GM21576 (cell line): ENCODE measurements around the gene KRT78.
"Not testable (repeated sequence)": the region's sequence is repeated elsewhere in the genome, so short reads cannot be mapped to it uniquely, and the experiment has no call there.

Experiments
- ATAC-seq: cut with Tn5 transposase; IDR thresholded peaks from one replicate; pipeline ENCODE4 v1.9.1; 2021; ENCODE audit warnings: mild to moderate bottlenecking, moderate library complexity; ENCODE audit not compliant: unreplicated experiment

Gene KRT78

GRCh38 chr12:52798671-52799504, 49.9 kb downstream of the KRT78 start:
- no peak for ATAC-seq

DNA sequence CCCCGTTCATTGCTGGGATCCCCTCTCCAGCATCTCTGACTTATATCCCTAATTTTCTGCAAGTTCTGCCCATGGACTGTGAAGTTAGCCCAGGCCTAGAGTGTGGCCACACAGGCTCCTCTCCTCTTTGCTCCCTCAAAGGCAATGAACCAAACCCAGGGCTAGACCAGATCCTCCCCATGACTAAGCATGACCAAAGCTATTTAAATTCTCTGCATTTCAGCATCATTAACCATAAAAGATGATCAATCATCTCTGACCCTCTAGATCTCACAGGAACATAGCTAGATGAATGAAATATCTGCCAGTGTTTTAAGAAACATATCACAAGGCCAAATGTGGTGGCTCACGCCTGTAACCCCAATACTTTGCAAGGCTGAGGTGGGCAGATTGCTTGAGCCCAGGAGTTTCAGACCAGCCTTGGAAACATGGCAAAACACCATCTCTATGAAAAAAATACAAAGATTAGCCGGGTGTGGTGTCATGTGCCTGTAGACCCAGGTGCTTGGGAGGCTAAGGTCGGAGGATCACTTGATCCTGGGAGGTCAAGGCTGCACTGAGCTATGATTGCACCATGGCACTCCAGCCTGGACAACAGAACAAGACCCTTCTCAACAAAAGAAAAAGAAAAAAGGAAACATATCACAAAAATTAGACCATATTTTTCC, 50.7 kb downstream of the KRT78 start:
- ATAC-seq = no peak

DNA sequence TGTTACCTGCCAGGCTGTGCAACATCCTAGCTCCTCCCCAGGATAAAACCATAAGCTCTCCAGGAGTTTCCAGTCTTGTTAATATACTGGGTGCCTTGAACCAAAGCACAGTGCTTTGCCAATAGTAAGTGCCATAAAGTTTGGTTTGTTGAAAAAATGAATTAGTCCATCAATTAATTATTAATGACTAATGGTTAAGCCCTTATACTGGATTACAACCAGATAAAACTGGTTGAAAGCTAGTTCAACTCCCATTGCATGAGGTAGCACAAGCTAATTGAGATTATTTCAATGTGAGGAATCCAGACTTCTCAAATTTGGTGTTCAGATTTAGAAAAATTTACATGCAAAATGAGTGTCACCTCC, 51.3 kb downstream of the KRT78 start:
- ATAC-seq = no peak

DNA sequence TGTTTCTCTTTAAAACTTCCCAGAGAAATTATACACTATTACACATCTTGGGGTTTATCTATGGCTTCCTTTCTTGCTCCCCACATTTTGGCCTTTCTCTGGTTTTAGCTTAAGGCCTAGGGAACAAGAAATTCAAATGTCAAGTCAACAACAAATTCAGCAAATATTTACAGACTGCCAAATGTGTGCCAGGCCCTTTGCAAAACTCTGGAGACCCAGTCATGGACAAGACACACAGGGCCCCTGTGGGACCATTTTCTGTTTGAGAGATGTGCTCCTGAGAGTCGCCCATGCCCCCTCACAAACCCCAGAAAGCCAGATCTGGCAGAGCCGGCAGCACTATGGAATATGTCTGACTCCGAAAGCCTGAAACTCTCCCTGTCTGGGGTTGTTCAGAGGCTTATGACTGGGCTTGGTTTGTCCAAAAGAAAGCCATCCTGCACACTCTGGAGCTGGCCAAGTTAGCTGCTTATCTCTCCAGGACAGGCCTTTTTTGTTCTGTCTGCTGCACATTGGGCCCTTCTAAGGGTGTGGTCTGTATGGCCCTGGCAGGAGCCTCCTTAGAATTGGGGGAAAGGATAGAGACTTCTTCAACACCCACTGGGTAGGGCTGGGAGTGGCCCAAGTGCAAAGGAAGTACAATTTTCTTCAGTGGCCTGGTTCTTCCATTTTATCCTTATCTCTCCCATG, 51.8 kb downstream of the KRT78 start:
- no peak for ATAC-seq

DNA sequence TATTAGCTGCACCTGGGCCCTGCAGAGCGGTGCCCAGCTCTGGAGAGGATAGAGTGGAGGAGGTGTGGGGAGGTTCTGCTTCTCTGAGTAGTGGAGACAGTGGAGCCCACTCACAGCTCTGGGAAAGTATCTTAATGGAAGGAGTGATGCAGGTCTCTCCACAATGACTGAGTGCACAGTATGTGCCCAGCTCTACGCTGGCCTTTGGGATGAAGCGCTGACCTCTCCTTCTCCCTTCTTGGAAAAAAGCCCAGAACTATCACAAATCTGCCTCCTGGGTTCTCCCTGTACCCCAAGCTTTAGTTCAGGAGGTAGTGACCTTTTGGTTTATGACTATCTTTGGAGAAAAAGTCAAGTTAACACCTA, 52.4 kb downstream of the KRT78 start:
- ATAC-seq = no peak

GRCh38 chr12:52795694-52796428, 52.9 kb downstream of the KRT78 start, which contains the start of gene KRT3:
Gene KRT3, minus strand, starts transcription at chr12:52796117. Its CDS starts 75 bp downstream, at chr12:52796042.
- no peak for ATAC-seq

- ATAC-seq = not testable (repeated sequence)
These were observed 53.5 kb downstream of the KRT78 start for GRCh38 chr12:52795332-52795674.

- no peak for ATAC-seq
These were observed 54.1 kb downstream of the KRT78 start for GRCh38 chr12:52794479-52795331.

DNA sequence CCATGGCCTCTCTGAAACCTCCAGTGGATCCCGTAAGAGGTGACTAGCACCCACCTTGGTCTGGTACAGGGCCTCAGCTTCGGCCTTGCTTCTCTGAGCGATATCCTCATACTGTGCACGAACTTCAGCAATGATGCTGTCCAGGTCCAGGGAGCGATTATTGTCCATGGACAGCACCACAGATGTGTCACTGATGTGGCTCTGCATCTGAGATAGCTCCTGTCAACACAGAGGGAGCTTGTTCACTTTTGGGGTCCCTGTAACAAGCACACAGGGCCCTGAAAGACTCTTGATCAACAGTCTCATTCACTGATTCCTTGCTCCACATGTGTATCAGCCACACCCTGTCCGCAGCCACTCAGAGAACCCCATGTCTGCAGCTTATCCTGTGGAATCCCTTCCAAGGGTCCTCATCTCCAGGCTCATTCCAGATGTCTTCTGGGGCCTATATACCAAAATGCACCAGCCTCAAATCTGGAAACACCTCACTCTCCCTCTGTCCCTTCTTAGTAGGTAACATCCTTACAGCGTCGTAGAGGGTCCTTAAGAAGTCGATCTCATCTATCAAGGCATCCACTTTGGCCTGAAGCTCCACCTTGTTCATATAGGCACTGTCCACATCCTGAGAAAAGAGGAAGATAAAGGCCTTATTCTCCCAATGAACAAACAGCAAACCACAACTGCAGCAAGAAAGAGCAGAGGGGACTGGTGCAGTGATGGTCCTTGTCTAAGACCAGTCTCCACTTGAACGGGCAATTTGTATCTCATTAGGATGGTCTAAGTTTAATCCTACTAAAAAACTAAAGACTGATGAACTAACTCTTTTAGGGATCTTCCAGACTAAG, 56.4 kb downstream of the KRT78 start:
- no peak for ATAC-seq

DNA sequence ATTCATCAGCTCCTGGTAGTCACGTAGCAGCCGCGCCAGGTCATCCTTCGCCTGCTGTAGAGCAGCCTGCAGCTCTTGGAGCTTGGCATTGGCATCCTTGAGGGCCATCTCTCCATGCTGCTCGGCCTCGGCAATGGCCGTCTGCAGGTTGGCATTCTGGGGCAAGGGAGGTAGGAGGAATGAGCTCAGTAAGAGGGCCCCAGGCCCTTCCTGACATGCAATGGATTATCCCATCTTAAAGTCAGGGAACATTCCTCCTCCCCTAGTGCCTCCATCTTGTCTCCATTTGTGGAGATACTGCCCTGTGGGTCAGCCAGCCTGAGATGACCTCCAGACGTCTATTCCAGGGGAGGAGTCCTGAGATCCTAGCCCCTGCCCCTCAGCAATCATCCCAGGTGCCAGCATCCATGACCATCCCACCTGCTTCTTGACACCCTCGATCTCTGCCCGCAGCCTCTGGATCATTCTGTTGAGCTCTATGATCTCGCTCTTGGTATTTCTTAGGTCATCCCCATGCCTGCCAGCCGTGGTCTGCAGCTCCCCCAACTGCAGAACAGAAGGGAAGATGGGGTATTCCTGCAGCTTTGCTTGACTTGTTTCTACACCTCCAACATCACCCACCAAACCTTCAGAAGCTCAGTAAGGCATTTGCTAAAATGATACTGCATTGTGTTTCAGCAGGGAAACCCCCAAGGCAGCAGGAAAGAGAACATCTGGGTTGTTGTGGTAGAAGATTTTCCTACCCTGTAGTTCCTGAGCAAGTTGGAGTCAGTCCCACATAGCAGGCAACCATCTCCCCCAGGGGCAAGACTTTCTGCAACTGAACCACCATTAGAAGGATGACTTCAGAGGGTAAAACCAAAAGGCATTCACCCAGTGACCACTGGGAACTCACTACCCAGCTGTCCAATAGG, 57.3 kb downstream of the KRT78 start:
- no peak for ATAC-seq

- ATAC-seq = no peak
These were observed 58.1 kb downstream of the KRT78 start for GRCh38 chr12:52790427-52791270.

DNA sequence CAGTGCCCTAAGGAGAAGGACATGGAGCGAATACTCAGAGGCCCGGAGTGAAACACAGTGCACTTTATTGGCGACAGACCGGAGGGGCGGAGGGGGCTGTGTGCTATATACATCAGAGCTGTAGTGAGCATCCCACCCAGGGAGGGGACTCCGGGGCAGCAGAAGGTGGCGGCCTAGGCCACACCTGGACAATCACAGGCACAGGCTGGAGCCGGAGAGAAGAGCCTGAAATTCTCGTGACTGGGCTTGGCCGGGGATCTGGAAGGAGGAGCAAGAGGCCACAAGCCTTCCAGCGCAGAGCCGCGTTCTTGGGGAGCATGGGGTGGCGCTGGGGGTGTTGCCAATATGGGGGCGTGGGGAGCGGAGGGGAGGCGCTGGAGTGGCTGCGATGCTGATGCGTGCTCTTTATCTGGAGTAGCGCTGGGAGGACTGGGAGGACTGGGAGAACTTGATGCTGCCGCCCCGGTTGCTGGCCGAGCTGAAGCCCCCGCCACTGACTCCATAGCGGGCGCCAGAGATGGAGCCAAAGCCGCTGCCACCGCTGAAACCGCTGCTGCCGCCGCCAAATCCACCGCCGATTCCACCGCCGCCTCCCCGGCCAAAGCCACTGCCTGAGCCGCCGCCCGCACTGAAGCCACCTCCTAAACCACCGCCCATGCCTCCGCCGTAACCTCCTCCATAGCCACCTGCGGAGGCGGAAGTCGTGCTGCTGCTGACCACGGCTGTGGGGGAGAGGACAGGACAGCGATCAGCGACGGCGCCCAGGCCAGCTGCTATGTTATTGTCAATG, 59.0 kb downstream of the KRT78 start:
- no peak for ATAC-seq

DNA sequence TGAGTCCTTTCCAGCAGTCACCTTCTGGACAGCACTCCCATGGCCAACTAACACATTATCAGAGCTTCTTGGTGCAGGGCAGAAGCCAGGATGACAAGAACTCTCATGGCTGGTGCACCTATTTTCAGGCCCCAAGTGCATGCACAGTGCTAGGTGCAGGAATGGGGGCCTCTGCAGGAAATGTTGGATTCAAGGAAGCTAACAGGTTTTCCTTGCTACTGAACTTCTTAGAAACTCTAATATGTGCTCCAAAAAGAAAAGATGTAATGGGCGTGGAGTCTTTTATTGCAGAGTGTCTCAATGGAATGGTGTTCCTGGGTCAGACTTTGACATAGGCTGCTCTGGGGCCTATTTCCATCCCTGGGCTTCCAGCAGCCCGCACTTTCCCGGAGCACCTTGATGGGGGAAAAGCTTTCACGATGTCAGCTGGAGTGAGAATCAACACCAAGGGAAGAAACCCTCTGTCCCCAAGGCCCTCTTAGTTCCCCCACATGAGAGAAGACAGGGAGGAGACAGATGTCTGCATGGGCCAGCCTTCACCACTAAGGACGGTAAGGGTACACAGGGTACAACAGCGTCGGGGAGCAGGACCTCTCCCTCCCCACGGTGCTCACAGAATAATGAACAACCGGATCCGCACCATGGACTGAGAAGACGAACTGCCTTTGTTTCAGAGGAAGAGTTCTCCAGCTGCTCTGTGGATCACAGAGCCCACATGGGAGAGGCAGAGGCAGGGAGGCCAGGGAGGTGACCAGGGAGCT, 59.7 kb downstream of the KRT78 start:
- ATAC-seq = no peak

GRCh38 chr12:52788192-52788875, 60.5 kb downstream of the KRT78 start:
- no peak for ATAC-seq
